ENCODE data around the gene TTLL13. TPM values are rescaled to one million over a fixed set of nuclear protein-coding genes. Genes with fewer than 3 reads are reported as not detected.
A peak's percentile ranks its signal among the peaks of the same experiment; 100 is the strongest.
"Not testable (repeated sequence)": the region's sequence is repeated elsewhere in the genome, so short reads cannot be mapped to it uniquely, and the experiment has no call there.

The TTLL13 gene
- total RNA-seq, 1 donor from 2014 or later, result 0.69 TPM

- no peak for TF ChIP-seq CTCF (IDR thresholded peaks at IDR 0.05; ENCODE audit: unreplicated experiment)
- H3K9me3 Mint-ChIP-seq (ENCODE audit: low read depth), result no peaks in the 10 kb centered on the region
- peaks cover 5% of the 10 kb centered on the region for H3K4me1 Mint-ChIP-seq (ENCODE audit: low read depth)
- no peak for DNase-seq (ENCODE audit: low spot score, unreplicated experiment)
- H3K27me3 Mint-ChIP-seq, result no peaks in the 10 kb centered on the region
- no peaks in the 10 kb centered on the region for H3K36me3 Mint-ChIP-seq (ENCODE audit: insufficient read depth)
- no peak overlapping the region for H3K4me3 Mint-ChIP-seq (ENCODE audit: low read depth)
- no peak overlapping the region for H3K27ac Mint-ChIP-seq
These were observed 44.8 kb downstream of the TTLL13 start for GRCh38 chr15:90294159-90294558.

GRCh38 chr15:90294601-90295269 is 45.4 kb downstream of the TTLL13 start:
- Mint-ChIP-seq H3K4me3 (ENCODE audit: low read depth) (no peak overlapping the region), H3K9me3 (ENCODE audit: low read depth) (no peaks in the 10 kb centered on the region), H3K36me3 (ENCODE audit: insufficient read depth) (no peaks in the 10 kb centered on the region), H3K4me1 (ENCODE audit: low read depth) (peaks cover 5% of the 10 kb centered on the region), H3K27ac (no peak overlapping the region), H3K27me3 (no peaks in the 10 kb centered on the region)
- peak; percentile 8 for TF ChIP-seq CTCF (IDR thresholded peaks at IDR 0.05; ENCODE audit: unreplicated experiment)
- DNase-seq (ENCODE audit: low spot score, unreplicated experiment), result no peak

- Mint-ChIP-seq H3K9me3 (ENCODE audit: low read depth) (no peaks in the 10 kb centered on the region), H3K27ac (no peak overlapping the region), H3K36me3 (ENCODE audit: insufficient read depth) (no peaks in the 10 kb centered on the region), H3K4me3 (ENCODE audit: low read depth) (no peak overlapping the region), H3K27me3 (no peaks in the 10 kb centered on the region), H3K4me1 (ENCODE audit: low read depth) (peaks cover 5% of the 10 kb centered on the region)
- no peak for TF ChIP-seq CTCF (IDR thresholded peaks at IDR 0.05; ENCODE audit: unreplicated experiment)
- no peak for DNase-seq (ENCODE audit: low spot score, unreplicated experiment)
These were observed 45.9 kb downstream of the TTLL13 start for GRCh38 chr15:90295270-90295648.

GRCh38 chr15:90296316-90296884 is 47.0 kb downstream of the TTLL13 start:
- not testable (repeated sequence) for DNase-seq (ENCODE audit: low spot score, unreplicated experiment); H3K4me3 Mint-ChIP-seq (ENCODE audit: low read depth); H3K27me3 Mint-ChIP-seq; H3K27ac Mint-ChIP-seq; H3K9me3 Mint-ChIP-seq (ENCODE audit: low read depth); H3K4me1 Mint-ChIP-seq (ENCODE audit: low read depth); H3K36me3 Mint-ChIP-seq (ENCODE audit: insufficient read depth)

GRCh38 chr15:90297021-90297420 is 47.7 kb downstream of the TTLL13 start:
- H3K27ac Mint-ChIP-seq, result no peak overlapping the region
- H3K27me3 Mint-ChIP-seq, result no peaks in the 10 kb centered on the region

More at GRCh38 chr15:90297021-90297420, 47.7 kb downstream of the TTLL13 start:
- Mint-ChIP-seq H3K4me3 (ENCODE audit: low read depth) (no peak overlapping the region), H3K4me1 (ENCODE audit: low read depth) (peaks cover 5% of the 10 kb centered on the region), H3K36me3 (ENCODE audit: insufficient read depth) (no peaks in the 10 kb centered on the region), H3K9me3 (ENCODE audit: low read depth) (no peaks in the 10 kb centered on the region)
- no peak for DNase-seq (ENCODE audit: low spot score, unreplicated experiment)
- no peak for TF ChIP-seq CTCF (IDR thresholded peaks at IDR 0.05; ENCODE audit: unreplicated experiment)

All from progenitor cell of endocrine pancreas (in vitro differentiated cells).